CD4-positive, CD25-positive, alpha-beta regulatory T cell (primary cell): ENCODE results near the gene PCDH7. TPM values are rescaled to one million over a fixed set of nuclear protein-coding genes. Genes with fewer than 3 reads are reported as not detected.

ENCODE experiments used
- ATAC-seq, 2 donors: fragments of 150-1000 bp; cut with Tn5 transposase; one replicate each; pipeline ENCODE4 v1.10.0; 2021; ENCODE audit warnings: low read depth in 2 of 2, moderate number of reproducible peaks in 2 of 2, moderate library complexity in 1 of 2
- DNase-seq, 3 donors: peaks; one replicate each; pipeline versions ENCODE4 v3.0.0 to v3.0.0-alpha.2; 2012 to 2022; ENCODE audit warnings: mixed read lengths in 1 of 3
- H3K27ac ChIP-seq: one replicate; pipeline ENCODE4 v1.7.0; 2013; ENCODE audit warnings: mild to moderate bottlenecking, low read length; ENCODE audit not compliant: insufficient read depth, poor library complexity, severe bottlenecking
- H3K27me3 ChIP-seq: one replicate; pipeline ENCODE4 v1.7.0; 2013; ENCODE audit warnings: low read length; ENCODE audit not compliant: control insufficient read depth, insufficient read depth
- H3K36me3 ChIP-seq: one replicate; pipeline ENCODE4 v1.7.0; 2013; ENCODE audit warnings: mild to moderate bottlenecking, low read length, moderate library complexity; ENCODE audit not compliant: control insufficient read depth, insufficient read depth
- H3K4me1 ChIP-seq: 2 replicates; pipeline ENCODE4 v1.7.0; 2013; ENCODE audit warnings: mild to moderate bottlenecking, low read length; ENCODE audit not compliant: insufficient read depth, control insufficient read depth, poor library complexity, severe bottlenecking
- H3K4me3 ChIP-seq: one replicate; pipeline ENCODE4 v1.7.0; 2013; ENCODE audit warnings: low read depth, mild to moderate bottlenecking, low read length, moderate library complexity
- H3K9me3 ChIP-seq, 2 experiments: 1 replicate in 1 of 2; 2 replicates in 1 of 2; pipeline ENCODE4 v1.7.0; 2013; ENCODE audit warnings: low read length in 2 of 2, mild to moderate bottlenecking in 1 of 2, moderate library complexity in 1 of 2; ENCODE audit not compliant: control insufficient read depth in 2 of 2
- H3K27ac Mint-ChIP-seq, 3 donors: one replicate each; pipeline ENCODE4 v1.8.0; 2020 to 2022; ENCODE audit warnings: mild to moderate bottlenecking in 3 of 3, mixed read lengths in 3 of 3, moderate library complexity in 2 of 3
- H3K27me3 Mint-ChIP-seq: one replicate; pipeline ENCODE4 v1.8.0; 2022; ENCODE audit warnings: mild to moderate bottlenecking, mixed read lengths
- H3K36me3 Mint-ChIP-seq: one replicate; pipeline ENCODE4 v1.8.0; 2020; ENCODE audit warnings: mixed read lengths
- H3K4me1 Mint-ChIP-seq, 4 donors: one replicate each; pipeline ENCODE4 v1.8.0; 2020 to 2022; ENCODE audit warnings: mixed read lengths in 4 of 4, mild to moderate bottlenecking in 1 of 4
- H3K4me3 Mint-ChIP-seq, 4 donors: one replicate each; pipeline ENCODE4 v1.8.0; 2020 to 2022; ENCODE audit warnings: mild to moderate bottlenecking in 4 of 4, mixed read lengths in 4 of 4, moderate library complexity in 3 of 4
- H3K9me3 Mint-ChIP-seq, 7 donors: one replicate each; pipeline ENCODE4 v1.8.0; 2020 to 2022; ENCODE audit warnings: mixed read lengths in 7 of 7, mild to moderate bottlenecking in 3 of 7, moderate library complexity in 2 of 7
- polyA plus RNA-seq, 4 donors: library from polyadenylated mRNA; unstranded; fragments of 300-500 nt; fragmentation: Illumina TruSeq; gene quantifications; one replicate each; pipeline ENCODE4 v1.2.3, GENCODE V29; 2021
- total RNA-seq: library from RNA; stranded (reverse); gene quantifications from one replicate; pipeline ENCODE4 v1.2.3, GENCODE V29; 2022

The PCDH7 gene
- total RNA-seq: not detected
- not detected for polyA plus RNA-seq

- Histone ChIP-seq H3K36me3 (no peaks in the 10 kb centered on the region), H3K27me3 (peaks cover 14% of the 10 kb centered on the region), H3K4me3 (no peak within 1 kb of the TSS), H3K9me3 (no peaks in the 10 kb centered on the region), H3K27ac (no peak within 1 kb of the TSS), H3K4me1 (peaks cover 6% of the 10 kb centered on the region)
- peaks cover 0 to 12% (median 1%) of the 10 kb centered on the region in 7 donors for H3K9me3 Mint-ChIP-seq
- ATAC-seq (no peak), DNase-seq (no peak)
- peaks cover 0 to 24% (median 4%) of the 10 kb centered on the region in 4 donors for H3K4me1 Mint-ChIP-seq
- peaks cover 48% of the 10 kb centered on the region for H3K27me3 Mint-ChIP-seq
- H3K36me3 Mint-ChIP-seq: no peaks in the 10 kb centered on the region
- no peak within 1 kb of the TSS for H3K27ac Mint-ChIP-seq
- peak within 1 kb of the TSS; percentile 26 to 68 (median 47) for H3K4me3 Mint-ChIP-seq
Measured at GRCh38 chr4:30720021-30720660, at the start of gene PCDH7. TSS of gene PCDH7 (plus strand) at chr4:30720369. CDS start at chr4:30721423, 1,054 bp downstream.

DNA sequence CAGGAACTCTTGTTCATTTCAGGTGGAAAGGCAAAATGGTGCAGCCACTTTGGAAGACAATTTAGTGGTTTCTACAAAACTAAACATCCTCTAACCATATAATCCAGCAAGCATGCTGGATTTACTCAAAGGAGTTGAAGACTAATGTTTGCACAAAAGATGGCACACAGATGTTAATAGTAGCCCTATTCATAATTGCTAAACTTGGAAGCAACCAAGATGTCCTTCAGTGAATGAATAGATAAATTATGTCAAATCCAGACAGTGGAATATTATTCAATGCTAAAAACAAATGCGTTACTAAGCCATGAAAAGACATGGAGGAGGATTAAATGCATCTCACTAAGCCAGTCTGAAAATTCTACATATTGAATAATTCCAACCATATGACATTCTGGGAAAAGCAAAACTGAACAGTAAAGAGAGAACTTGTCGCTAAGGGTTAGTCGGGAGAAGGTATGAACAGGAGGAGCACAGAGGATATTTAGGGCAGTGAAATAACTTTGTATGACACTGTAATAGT is 48.2 kb upstream of the PCDH7 start:
- Histone ChIP-seq H3K27ac (no peak overlapping the region), H3K36me3 (no peaks in the 10 kb centered on the region), H3K9me3 (peaks cover 0 to 7% of the 10 kb centered on the region in 2 experiments), H3K27me3 (no peaks in the 10 kb centered on the region), H3K4me3 (no peak overlapping the region), H3K4me1 (no peaks in the 10 kb centered on the region)
- peaks cover 0 to 13% (median 4%) of the 10 kb centered on the region in 7 donors for H3K9me3 Mint-ChIP-seq
- DNase-seq (no peak), ATAC-seq (no peak)
- H3K4me1 Mint-ChIP-seq: no peaks in the 10 kb centered on the region
- H3K27me3 Mint-ChIP-seq: no peaks in the 10 kb centered on the region
- no peak overlapping the region for H3K27ac Mint-ChIP-seq
- no peaks in the 10 kb centered on the region for H3K36me3 Mint-ChIP-seq
- no peak overlapping the region for H3K4me3 Mint-ChIP-seq

GRCh38 chr4:30696191-30696590 is 24.0 kb upstream of the PCDH7 start:
- no peaks in the 10 kb centered on the region for H3K36me3 Mint-ChIP-seq
- H3K9me3 Mint-ChIP-seq: peaks cover 2 to 10% (median 4%) of the 10 kb centered on the region in 7 donors
- no peaks in the 10 kb centered on the region for H3K4me1 Mint-ChIP-seq
- H3K27me3 Mint-ChIP-seq: no peaks in the 10 kb centered on the region
- no peak overlapping the region for H3K4me3 Mint-ChIP-seq
- Histone ChIP-seq H3K27ac (no peak overlapping the region), H3K4me3 (no peak overlapping the region), H3K36me3 (no peaks in the 10 kb centered on the region), H3K9me3 (peaks cover 0 to 1% of the 10 kb centered on the region in 2 experiments), H3K4me1 (no peaks in the 10 kb centered on the region), H3K27me3 (no peaks in the 10 kb centered on the region)
- no peak for ATAC-seq
- no peak overlapping the region for H3K27ac Mint-ChIP-seq
- DNase-seq: no peak

GRCh38 chr4:30714408-30715031 is 5.6 kb upstream of the PCDH7 start:
- H3K4me3 Mint-ChIP-seq: no peak overlapping the region

GRCh38 chr4:30716158-30716557 is 4.0 kb upstream of the PCDH7 start:
- Mint-ChIP-seq H3K36me3 (no peaks in the 10 kb centered on the region), H3K27ac (no peak overlapping the region)
- no peak overlapping the region for H3K4me3 ChIP-seq

More at GRCh38 chr4:30714408-30715031, 5.6 kb upstream of the PCDH7 start:
- no peak overlapping the region for H3K27ac Mint-ChIP-seq
- DNase-seq (no peak), ATAC-seq (no peak)
- H3K36me3 ChIP-seq: no peaks in the 10 kb centered on the region
- no peak overlapping the region for H3K27ac ChIP-seq
- H3K9me3 ChIP-seq: peaks cover 0 to 4% of the 10 kb centered on the region in 2 experiments
- H3K4me1 Mint-ChIP-seq: peaks cover 0 to 23% (median 4%) of the 10 kb centered on the region in 4 donors
- peaks cover 10% of the 10 kb centered on the region for H3K27me3 ChIP-seq
- no peak overlapping the region for H3K4me3 ChIP-seq
- peaks cover 30% of the 10 kb centered on the region for H3K27me3 Mint-ChIP-seq
- H3K36me3 Mint-ChIP-seq: no peaks in the 10 kb centered on the region
- H3K4me1 ChIP-seq: peaks cover 3% of the 10 kb centered on the region
- peaks cover 0 to 21% (median 4%) of the 10 kb centered on the region in 7 donors for H3K9me3 Mint-ChIP-seq

DNA sequence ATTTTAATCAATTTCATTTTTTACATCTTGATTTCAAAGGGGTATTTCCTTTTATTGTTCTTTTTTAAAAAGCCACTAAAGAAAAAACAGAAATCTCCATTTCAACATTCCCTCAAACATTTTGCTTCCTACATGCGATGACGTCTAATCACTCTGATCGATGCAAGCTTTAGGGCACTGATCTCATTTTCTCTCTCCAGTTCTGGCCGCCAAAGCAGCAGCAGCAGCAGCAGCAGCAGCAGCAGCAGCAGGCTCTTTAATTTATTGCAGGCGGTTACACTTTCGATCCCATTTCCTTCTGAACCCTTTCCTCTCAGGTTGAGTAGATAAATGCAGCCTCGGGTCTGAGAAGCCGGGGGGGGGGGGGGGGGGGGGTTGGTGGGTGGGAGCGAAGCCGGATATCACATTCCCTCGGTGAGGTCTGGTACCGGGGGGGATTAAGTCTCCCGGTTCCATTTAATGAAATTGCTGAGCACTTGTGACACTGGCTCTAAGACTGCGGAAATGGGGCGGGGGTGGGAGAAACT is 3.4 kb upstream of the PCDH7 start:
- Mint-ChIP-seq H3K36me3 (no peaks in the 10 kb centered on the region), H3K27me3 (peaks cover 36% of the 10 kb centered on the region)
- ATAC-seq: no peak

More at GRCh38 chr4:30716158-30716557, 4.0 kb upstream of the PCDH7 start:
- Histone ChIP-seq H3K4me1 (peaks cover 3% of the 10 kb centered on the region), H3K27me3 (peaks cover 10% of the 10 kb centered on the region), H3K9me3 (no peaks in the 10 kb centered on the region), H3K27ac (no peak overlapping the region), H3K36me3 (no peaks in the 10 kb centered on the region)
- H3K4me1 Mint-ChIP-seq: peaks cover 0 to 24% (median 4%) of the 10 kb centered on the region in 4 donors
- peaks cover 0 to 10% (median 6%) of the 10 kb centered on the region in 7 donors for H3K9me3 Mint-ChIP-seq
- no peak for ATAC-seq
- peak overlapping the region in 2 of 4 donors; percentile 67 to 70 for H3K4me3 Mint-ChIP-seq
- DNase-seq: no peak
- peaks cover 36% of the 10 kb centered on the region for H3K27me3 Mint-ChIP-seq

GRCh38 chr4:30717208-30718020 is 2.8 kb upstream of the PCDH7 start:
- no peaks in the 10 kb centered on the region for H3K36me3 ChIP-seq
- H3K36me3 Mint-ChIP-seq: no peaks in the 10 kb centered on the region
- DNase-seq (peak in 2 of 3 donors; percentile 7 to 38), ATAC-seq (no peak)
- H3K27me3 Mint-ChIP-seq: peaks cover 36% of the 10 kb centered on the region
- H3K4me1 ChIP-seq: peaks cover 6% of the 10 kb centered on the region
- H3K9me3 Mint-ChIP-seq: peaks cover 0 to 7% (median 0%) of the 10 kb centered on the region in 7 donors
- peaks cover 10% of the 10 kb centered on the region for H3K27me3 ChIP-seq
- H3K9me3 ChIP-seq: no peaks in the 10 kb centered on the region
- H3K4me1 Mint-ChIP-seq: peaks cover 0 to 24% (median 4%) of the 10 kb centered on the region in 4 donors
- no peak overlapping the region for H3K27ac Mint-ChIP-seq
- peak overlapping the region in 2 of 4 donors; percentile 41 to 66 for H3K4me3 Mint-ChIP-seq
- no peak overlapping the region for H3K27ac ChIP-seq
- no peak overlapping the region for H3K4me3 ChIP-seq

More for the DNA sequence above, 3.4 kb upstream of the PCDH7 start:
- Histone ChIP-seq H3K27ac (no peak overlapping the region), H3K9me3 (no peaks in the 10 kb centered on the region), H3K4me1 (peaks cover 6% of the 10 kb centered on the region), H3K36me3 (no peaks in the 10 kb centered on the region), H3K4me3 (no peak overlapping the region), H3K27me3 (peaks cover 10% of the 10 kb centered on the region)
- no peak overlapping the region for H3K27ac Mint-ChIP-seq
- peaks cover 0 to 24% (median 4%) of the 10 kb centered on the region in 4 donors for H3K4me1 Mint-ChIP-seq
- peak overlapping the region in 2 of 4 donors; percentile 43 to 67 for H3K4me3 Mint-ChIP-seq
- peaks cover 0 to 7% (median 3%) of the 10 kb centered on the region in 7 donors for H3K9me3 Mint-ChIP-seq
- DNase-seq: no peak
